Tibial nerve (tissue), 4 donors: ENCODE results near the gene PLCXD3. TPM values are rescaled to one million over a fixed set of nuclear protein-coding genes. Genes with fewer than 3 reads are reported as not detected.
A peak's percentile ranks its signal among the peaks of the same experiment; 100 is the strongest.

Source experiments
- DNase-seq, 2 donors: peaks; one replicate each; pipeline ENCODE4 v3.0.0-alpha.2; 2019; ENCODE audit warnings: low spot score in 2 of 2
- H3K27ac ChIP-seq, 4 donors: fragments of 200-600 bp; sonication (generic) in 3 of 4; one replicate each; pipeline ENCODE4 v1.5.1; 2017 to 2019; ENCODE audit warnings: mild to moderate bottlenecking in 1 of 4
- H3K27me3 ChIP-seq, 2 donors: fragments of 200-600 bp; sonication (generic) in 1 of 2; one replicate each; pipeline versions ENCODE4 v1.5.1 to v1.6.0; 2017 to 2019
- H3K36me3 ChIP-seq, 3 donors: fragments of 200-600 bp; sonication (generic); one replicate each; pipeline ENCODE4 v1.5.1; 2018 to 2019
- H3K4me1 ChIP-seq, 4 donors: fragments of 200-600 bp; sonication (generic) in 3 of 4; one replicate each; pipeline ENCODE4 v1.5.1; 2017 to 2019
- H3K4me3 ChIP-seq, 4 donors: fragments of 200-600 bp; sonication (generic) in 3 of 4; one replicate each; pipeline ENCODE4 v1.5.1; 2017 to 2019; ENCODE audit warnings: mild to moderate bottlenecking in 1 of 4, moderate library complexity in 1 of 4
- H3K9me3 ChIP-seq, 4 donors: fragments of 200-600 bp; sonication (generic) in 3 of 4; one replicate each; pipeline ENCODE4 v1.5.1; 2017 to 2019
- CTCF ChIP-seq, 5 experiments: fragments of 200-600 bp in 3 of 5; fragments of 450-650 bp in 2 of 5; sonication (generic) in 3 of 5; IDR thresholded peaks; one replicate each; pipeline ENCODE4 v1.5.1; 2016 to 2019; ENCODE audit warnings: antibody characterized with exemption in 5 of 5, mild to moderate bottlenecking in 3 of 5, moderate library complexity in 2 of 5
- EP300 ChIP-seq, 2 donors: sonication (generic); formaldehyde crosslinking; IDR thresholded peaks; one replicate each; pipeline ENCODE4 v1.6.1; 2017; ENCODE audit warnings: antibody characterized with exemption in 2 of 2, mild to moderate bottlenecking in 1 of 2
- POLR2A ChIP-seq, 2 donors: fragments of 450-650 bp; IDR thresholded peaks; one replicate each; pipeline ENCODE4 v1.6.1; 2017; ENCODE audit warnings: antibody characterized with exemption in 2 of 2, mild to moderate bottlenecking in 2 of 2, moderate library complexity in 2 of 2
- WGBS, 2 donors: methylation state at CpG; one replicate each; pipeline ENCODE4 v1.1.5; 2018; 5-methylcytosine and 5-hydroxymethylcytosine counted together
- total RNA-seq, 4 donors: library from RNA; depleted of rRNA; stranded (reverse); fragments of >200 nt; gene quantifications; one replicate each; pipeline ENCODE4 v1.1.0, GENCODE V29; 2016

The PLCXD3 gene
- total RNA-seq, 4 donors from 2014 or later: 2.1 to 7.9 (median 7.0) TPM

DNA sequence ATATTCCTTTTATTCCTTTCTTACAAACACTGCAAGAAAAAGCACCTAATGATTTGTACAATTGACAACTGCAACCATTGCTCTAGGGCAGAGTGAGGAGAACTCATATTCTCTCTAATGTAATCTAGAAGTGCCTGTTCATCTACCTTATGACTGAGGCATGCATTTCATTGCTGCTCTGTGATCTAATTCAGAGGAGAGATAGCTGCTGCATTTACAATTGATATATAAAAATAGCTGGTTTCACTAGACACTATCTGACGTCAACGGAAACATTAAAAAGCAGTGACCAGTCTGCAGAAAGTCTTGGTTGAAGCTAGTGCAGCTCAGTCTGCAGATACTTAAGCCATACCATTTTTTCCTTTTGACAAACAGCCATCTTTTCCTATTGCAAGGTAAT, 224.2 kb downstream of the PLCXD3 start:
- Histone ChIP-seq H3K4me1 (peaks cover 0 to 2% (median 0%) of the 10 kb centered on the region in 4 donors), H3K4me3 (no peak overlapping the region), H3K27ac (no peak overlapping the region), H3K9me3 (no peaks in the 10 kb centered on the region), H3K36me3 (no peaks in the 10 kb centered on the region), H3K27me3 (no peaks in the 10 kb centered on the region)
- DNase-seq: no peak
- 65 to 84% methylated on average over 2 of the region's 2 CpGs for WGBS, 2 donors
- TF ChIP-seq EP300 (IDR thresholded peaks at IDR 0.05) (no peak), CTCF (IDR thresholded peaks at IDR 0.05) (no peak), POLR2A (IDR thresholded peaks at IDR 0.05) (no peak)

- H3K27ac ChIP-seq: no peak overlapping the region
- 51 to 75% methylated on average over 2 of the region's 2 CpGs for WGBS, 2 donors
- no peak overlapping the region for H3K4me3 ChIP-seq
- H3K4me1 ChIP-seq: peaks cover 0 to 2% (median 0%) of the 10 kb centered on the region in 4 donors
- H3K36me3 ChIP-seq: no peaks in the 10 kb centered on the region
- H3K9me3 ChIP-seq: no peaks in the 10 kb centered on the region
- no peak for TF ChIP-seq EP300 (IDR thresholded peaks at IDR 0.05)
- TF ChIP-seq CTCF (IDR thresholded peaks at IDR 0.05): no peak
- no peak for TF ChIP-seq POLR2A (IDR thresholded peaks at IDR 0.05)
- no peak for DNase-seq
- no peaks in the 10 kb centered on the region for H3K27me3 ChIP-seq
Measured at GRCh38 chr5:41284938-41285337, 225.5 kb downstream of the PLCXD3 start.

- Histone ChIP-seq H3K9me3 (no peaks in the 10 kb centered on the region), H3K27me3 (no peaks in the 10 kb centered on the region), H3K27ac (no peak overlapping the region), H3K4me3 (peak overlapping the region in 1 of 4 donors; percentile 16), H3K4me1 (peaks cover 0 to 2% (median 0%) of the 10 kb centered on the region in 4 donors), H3K36me3 (no peaks in the 10 kb centered on the region)
- DNase-seq: no peak
- TF ChIP-seq EP300 (IDR thresholded peaks at IDR 0.05): no peak
- no peak for TF ChIP-seq CTCF (IDR thresholded peaks at IDR 0.05)
- TF ChIP-seq POLR2A (IDR thresholded peaks at IDR 0.05): no peak
- 31 to 34% methylated on average over 12 of the region's 12 CpGs for WGBS, 2 donors
Measured at GRCh38 chr5:41281215-41281810, 229.1 kb downstream of the PLCXD3 start.

DNA sequence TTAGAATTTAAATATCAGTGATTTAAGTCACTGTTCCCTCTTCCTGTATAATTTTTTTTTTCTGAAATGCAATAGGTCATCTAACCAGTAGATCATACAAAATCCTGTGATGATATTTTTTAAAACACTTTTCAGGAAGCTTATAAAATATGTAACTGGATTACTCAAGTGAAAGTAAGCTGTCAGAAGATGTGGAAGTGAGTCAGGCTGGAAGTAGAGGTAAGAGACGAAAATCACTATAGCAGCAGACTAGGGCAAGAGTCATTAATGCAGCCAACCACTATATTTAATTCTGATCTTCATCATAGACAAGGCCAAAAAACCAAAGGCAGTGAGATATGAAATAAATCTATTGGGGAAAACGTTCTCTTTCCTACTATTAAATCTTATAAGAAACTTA, 231.4 kb downstream of the PLCXD3 start:
- no peaks in the 10 kb centered on the region for H3K9me3 ChIP-seq
- no peak for DNase-seq
- no peak for TF ChIP-seq CTCF (IDR thresholded peaks at IDR 0.05)
- no peak for TF ChIP-seq POLR2A (IDR thresholded peaks at IDR 0.05)
- H3K27me3 ChIP-seq: no peaks in the 10 kb centered on the region
- no peaks in the 10 kb centered on the region for H3K36me3 ChIP-seq
- H3K4me3 ChIP-seq: no peak overlapping the region
- H3K27ac ChIP-seq: no peak overlapping the region
- WGBS, 2 donors: 77 to 82% methylated on average over 2 of the region's 2 CpGs
- peaks cover 0 to 2% (median 0%) of the 10 kb centered on the region in 4 donors for H3K4me1 ChIP-seq

DNA sequence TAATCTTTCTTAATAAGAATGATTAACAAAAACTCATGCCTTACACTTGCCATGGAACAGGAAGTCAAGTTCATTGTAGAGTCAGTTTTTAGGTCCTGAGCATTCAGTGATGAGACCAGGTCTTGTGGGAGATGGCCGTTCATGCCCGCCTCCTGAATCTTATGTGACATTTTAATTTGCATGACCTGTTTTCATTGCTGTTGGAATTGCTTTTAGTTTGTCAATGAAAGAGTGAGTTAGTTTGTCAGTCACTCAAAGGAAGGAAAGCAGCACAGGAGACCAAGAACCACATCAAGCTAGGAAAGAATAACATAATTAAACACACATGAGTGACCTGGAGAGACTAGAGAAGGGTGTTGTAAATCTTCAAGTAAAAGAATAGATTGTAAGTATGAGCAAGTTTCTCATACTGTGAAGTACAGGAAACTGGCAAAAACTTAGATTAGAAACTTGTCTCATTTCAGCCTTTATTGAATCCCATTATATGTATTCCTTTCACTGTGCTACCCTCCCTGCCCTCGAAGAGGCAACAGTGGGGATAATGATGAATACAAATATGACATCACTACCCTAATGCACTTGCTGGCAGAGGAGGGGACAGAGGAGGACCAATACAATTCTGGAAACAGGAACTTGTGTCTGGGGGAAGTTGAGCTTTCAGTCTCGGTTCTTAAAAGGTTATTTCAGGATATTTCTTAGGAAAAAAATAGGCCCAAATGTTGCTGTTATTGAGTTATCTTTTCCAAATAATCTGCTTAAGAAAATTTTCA, 232.7 kb downstream of the PLCXD3 start:
- H3K27ac ChIP-seq: no peak overlapping the region
- DNase-seq: no peak
- no peaks in the 10 kb centered on the region for H3K36me3 ChIP-seq
- no peak overlapping the region for H3K4me3 ChIP-seq
- peaks cover 0 to 2% (median 0%) of the 10 kb centered on the region in 4 donors for H3K4me1 ChIP-seq
- 49 to 63% methylated on average over 4 of the region's 4 CpGs for WGBS, 2 donors
- TF ChIP-seq CTCF (IDR thresholded peaks at IDR 0.05): no peak
- no peak for TF ChIP-seq POLR2A (IDR thresholded peaks at IDR 0.05)
- TF ChIP-seq EP300 (IDR thresholded peaks at IDR 0.05): no peak
- H3K9me3 ChIP-seq: no peaks in the 10 kb centered on the region
- no peaks in the 10 kb centered on the region for H3K27me3 ChIP-seq
